C4-2B (cell line): ENCODE measurements around the gene LRRC30.

ENCODE experiments used
- H3K27ac ChIP-seq: fragments of 450-650 bp; 2 replicates; pipeline ENCODE4 v1.5.1; 2017
- ZFX ChIP-seq: fragments of 450-650 bp; IDR thresholded peaks from 2 replicates; pipeline ENCODE4 v1.6.1; 2017
- TF ChIP-seq, protein P1 (sequence below): fragments of 450-650 bp; conservative IDR thresholded peaks from 2 replicates; pipeline ENCODE4 v1.5.1; 2017; ENCODE audit warnings: mild to moderate bottlenecking

LRRC30 gene

DNA sequence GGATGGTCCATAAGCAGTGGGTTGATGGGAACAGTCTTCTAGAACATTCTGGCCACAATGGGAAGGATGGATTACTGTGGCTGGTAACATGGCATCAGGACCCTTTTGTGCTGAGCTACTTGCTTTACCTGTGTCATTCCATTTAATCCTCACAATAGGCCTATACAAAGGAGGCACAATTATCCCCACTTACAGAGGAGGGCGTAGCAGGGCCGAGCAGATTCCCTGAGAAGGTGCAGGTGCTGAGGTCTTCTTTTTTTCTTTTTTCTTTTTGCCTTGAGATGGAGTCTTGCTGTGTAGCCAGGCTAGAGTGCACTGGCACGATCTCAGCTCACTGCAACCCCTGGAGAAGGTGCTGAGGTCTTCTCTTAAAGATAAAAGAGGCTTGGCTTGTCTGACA is 6.7 kb upstream of the LRRC30 start:
- H3K27ac ChIP-seq: no peak overlapping the region
- TF ChIP-seq ZFX: no peak
- TF ChIP-seq, protein P1, sequence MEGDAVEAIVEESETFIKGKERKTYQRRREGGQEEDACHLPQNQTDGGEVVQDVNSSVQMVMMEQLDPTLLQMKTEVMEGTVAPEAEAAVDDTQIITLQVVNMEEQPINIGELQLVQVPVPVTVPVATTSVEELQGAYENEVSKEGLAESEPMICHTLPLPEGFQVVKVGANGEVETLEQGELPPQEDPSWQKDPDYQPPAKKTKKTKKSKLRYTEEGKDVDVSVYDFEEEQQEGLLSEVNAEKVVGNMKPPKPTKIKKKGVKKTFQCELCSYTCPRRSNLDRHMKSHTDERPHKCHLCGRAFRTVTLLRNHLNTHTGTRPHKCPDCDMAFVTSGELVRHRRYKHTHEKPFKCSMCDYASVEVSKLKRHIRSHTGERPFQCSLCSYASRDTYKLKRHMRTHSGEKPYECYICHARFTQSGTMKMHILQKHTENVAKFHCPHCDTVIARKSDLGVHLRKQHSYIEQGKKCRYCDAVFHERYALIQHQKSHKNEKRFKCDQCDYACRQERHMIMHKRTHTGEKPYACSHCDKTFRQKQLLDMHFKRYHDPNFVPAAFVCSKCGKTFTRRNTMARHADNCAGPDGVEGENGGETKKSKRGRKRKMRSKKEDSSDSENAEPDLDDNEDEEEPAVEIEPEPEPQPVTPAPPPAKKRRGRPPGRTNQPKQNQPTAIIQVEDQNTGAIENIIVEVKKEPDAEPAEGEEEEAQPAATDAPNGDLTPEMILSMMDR: no peak

DNA sequence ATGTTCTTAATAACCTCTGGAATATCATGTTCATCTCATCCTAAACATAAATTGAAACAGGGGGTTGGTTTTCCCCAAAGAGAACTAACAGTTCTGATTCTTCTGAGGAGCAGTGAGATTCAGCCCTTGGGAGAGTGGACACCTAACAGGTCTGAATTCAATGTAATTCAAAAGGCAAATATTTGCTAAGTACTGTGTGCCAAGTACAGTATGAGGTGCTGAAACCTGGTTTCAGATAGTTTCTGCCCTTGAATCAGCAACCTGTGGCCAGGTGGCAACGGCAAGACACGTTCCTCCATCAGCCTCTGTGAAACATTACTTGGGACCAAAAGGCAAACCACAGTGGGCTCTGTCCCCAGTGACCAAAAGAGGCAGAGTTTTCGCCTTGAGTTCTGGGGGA is 1.3 kb downstream of the LRRC30 start:
- TF ChIP-seq, protein P1: no peak
- TF ChIP-seq ZFX: no peak

DNA sequence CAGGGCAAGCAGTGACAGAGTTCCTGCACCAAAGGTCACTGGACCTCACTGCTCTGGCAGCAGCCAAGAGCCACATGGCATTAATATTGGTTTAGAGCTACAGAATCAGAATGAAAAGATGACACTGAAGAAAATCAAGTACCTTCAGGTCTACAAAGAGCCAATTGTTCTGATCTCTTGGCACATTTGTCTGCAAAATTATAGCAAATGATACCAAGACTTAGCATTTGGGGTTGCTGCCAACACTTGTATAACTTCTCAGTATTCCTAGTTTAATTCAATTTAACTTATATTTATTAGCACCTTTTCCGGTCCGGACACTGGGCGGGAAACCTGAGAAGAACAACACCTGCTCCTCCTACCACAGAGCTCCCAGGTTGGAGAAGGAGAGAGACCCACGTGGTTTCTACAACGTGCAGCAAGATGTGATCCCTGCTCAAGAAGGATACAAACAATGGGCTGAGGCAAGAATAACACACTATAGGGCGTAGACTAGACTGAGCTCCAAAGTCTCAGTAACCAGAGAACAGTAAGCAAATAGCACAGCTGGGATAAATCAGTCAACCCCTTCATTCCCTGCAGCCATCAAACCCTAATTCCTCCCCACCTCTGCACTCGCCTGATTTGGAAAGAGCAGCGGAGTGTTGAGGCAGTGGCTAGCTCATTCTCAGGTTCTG is 2.4 kb downstream of the LRRC30 start:
- no peak overlapping the region for H3K27ac ChIP-seq
- TF ChIP-seq, protein P1: no peak
- no peak for TF ChIP-seq ZFX

More for the DNA sequence above, 1.3 kb downstream of the LRRC30 start:
- H3K27ac ChIP-seq: no peak overlapping the region

DNA sequence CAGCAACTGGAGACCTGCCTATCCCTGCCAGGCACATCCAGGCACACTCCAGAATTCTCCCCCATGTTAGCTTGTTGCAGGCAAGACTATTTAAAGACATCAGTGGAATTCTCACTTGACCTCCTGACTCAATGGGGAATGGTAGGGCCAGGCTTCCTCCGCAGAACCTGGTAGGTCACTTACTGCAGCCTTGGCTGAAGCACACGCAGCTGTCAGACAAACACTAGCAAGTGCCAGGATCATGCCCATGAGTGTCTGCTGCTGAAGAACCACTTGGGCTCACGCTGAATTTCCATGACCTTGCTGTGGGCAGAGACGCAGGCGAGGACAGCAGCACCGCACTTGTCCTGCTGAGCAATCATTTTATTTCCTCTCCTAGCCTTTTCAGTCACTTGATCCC is 3.2 kb downstream of the LRRC30 start:
- H3K27ac ChIP-seq: no peak overlapping the region
- no peak for TF ChIP-seq ZFX
- TF ChIP-seq, protein P1: no peak

DNA sequence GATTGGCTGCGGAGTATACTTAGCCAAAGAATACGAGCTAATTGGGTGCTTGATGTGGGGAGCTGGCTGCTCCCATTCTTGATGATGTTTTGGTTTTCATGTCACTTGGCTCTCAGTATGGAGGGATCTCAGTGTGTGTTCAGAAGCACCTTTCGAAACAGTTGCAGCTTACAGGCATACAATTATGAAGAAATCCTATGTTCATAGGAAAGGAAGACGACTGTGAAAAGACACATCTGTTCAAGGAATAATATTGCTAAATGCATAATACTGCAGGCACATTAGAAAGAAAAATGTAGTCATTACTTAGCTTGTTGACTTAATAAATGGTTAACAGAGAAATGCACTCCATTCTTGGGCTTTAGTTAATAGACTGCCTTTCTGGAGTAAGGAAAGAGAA is 4.1 kb downstream of the LRRC30 start:
- no peak overlapping the region for H3K27ac ChIP-seq
- no peak for TF ChIP-seq ZFX
- TF ChIP-seq, protein P1: no peak

DNA sequence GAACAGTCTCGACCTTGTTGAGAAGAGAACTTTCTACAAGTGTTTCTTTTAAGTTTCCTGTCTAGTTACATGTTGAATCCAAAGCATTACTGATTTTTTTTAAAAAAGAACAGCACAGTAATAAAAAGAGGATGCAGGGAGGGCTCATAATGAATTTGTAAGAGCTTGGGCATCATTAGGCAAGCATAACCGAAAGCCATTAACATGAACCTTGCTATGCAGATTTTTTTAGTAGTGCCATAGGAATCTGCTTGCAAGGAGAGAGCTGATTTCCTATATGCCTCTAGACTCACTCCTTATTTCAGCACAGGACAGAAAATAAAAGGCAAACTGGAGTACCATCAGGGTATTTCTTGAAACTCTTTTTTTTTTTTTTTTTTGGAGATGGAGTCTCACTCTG is 5.2 kb downstream of the LRRC30 start:
- no peak overlapping the region for H3K27ac ChIP-seq
- TF ChIP-seq ZFX: no peak
- TF ChIP-seq, protein P1: no peak

DNA sequence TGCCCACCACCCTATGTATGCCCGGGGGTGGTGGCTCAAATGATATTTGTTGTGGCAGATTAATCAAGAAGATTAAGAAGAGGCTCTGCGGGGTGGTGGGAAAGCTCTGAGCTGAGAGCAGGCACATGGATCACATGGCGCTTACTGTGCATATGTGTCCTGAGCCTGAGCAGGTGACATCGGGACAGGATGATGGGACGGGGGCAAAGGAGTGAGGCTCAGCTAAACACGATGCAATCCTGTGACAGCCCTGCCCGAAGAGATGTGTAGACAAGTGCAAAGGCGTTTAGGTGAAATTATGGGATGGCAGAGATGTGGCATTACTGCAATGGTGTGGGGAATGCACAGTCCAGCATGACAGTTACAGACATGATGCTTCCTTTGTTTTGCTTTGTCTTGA is 6.0 kb downstream of the LRRC30 start:
- no peak for TF ChIP-seq ZFX
- TF ChIP-seq, protein P1: no peak
- H3K27ac ChIP-seq: no peak overlapping the region
